H9 (cell line): ENCODE data around the gene DISC1. TPM values are rescaled to one million over a fixed set of nuclear protein-coding genes. Genes with fewer than 3 reads are reported as not detected.

ENCODE experiments used
- DNase-seq: peaks from one replicate; pipeline ENCODE4 v3.0.0-alpha.2; 2017
- H2AFZ ChIP-seq: one replicate; pipeline ENCODE4 v1.6.1; 2013; ENCODE audit warnings: mild to moderate bottlenecking, low read length, control low read depth, moderate library complexity
- H2AK5ac ChIP-seq: 2 replicates; pipeline ENCODE4 v1.6.1; 2013; ENCODE audit warnings: low read length, control low read depth, mixed read lengths; ENCODE audit not compliant: insufficient read length
- H2BK120ac ChIP-seq: one replicate; pipeline ENCODE4 v1.6.1; 2013; ENCODE audit warnings: low read depth, mild to moderate bottlenecking, low read length, control low read depth, inconsistent platforms; ENCODE audit not compliant: poor library complexity, severe bottlenecking
- H2BK12ac ChIP-seq: 2 replicates; pipeline ENCODE4 v1.6.1; 2013; ENCODE audit warnings: low read length, control low read depth, mixed read lengths, low read depth; ENCODE audit not compliant: insufficient read length
- H2BK15ac ChIP-seq: 2 replicates; pipeline ENCODE4 v1.6.1; 2013; ENCODE audit warnings: low read depth, low read length, control low read depth
- H2BK20ac ChIP-seq: one replicate; pipeline ENCODE4 v1.6.1; 2013; ENCODE audit warnings: low read depth, mild to moderate bottlenecking, low read length, control low read depth, inconsistent platforms; ENCODE audit not compliant: poor library complexity, severe bottlenecking
- H2BK5ac ChIP-seq: 2 replicates; pipeline ENCODE4 v1.6.1; 2013; ENCODE audit warnings: low read length, control low read depth, mixed read lengths; ENCODE audit not compliant: insufficient read length
- H3K14ac ChIP-seq: 2 replicates; pipeline ENCODE4 v1.6.1; 2013; ENCODE audit warnings: low read length, control low read depth; ENCODE audit not compliant: insufficient read depth
- H3K18ac ChIP-seq: 2 replicates; pipeline ENCODE4 v1.6.1; 2013; ENCODE audit warnings: low read depth, mild to moderate bottlenecking, mixed read lengths, low read length, control low read depth; ENCODE audit not compliant: insufficient read length
- H3K23ac ChIP-seq: 2 replicates; pipeline ENCODE4 v1.6.1; 2013; ENCODE audit warnings: low read length, control low read depth, mixed read lengths, low read depth; ENCODE audit not compliant: insufficient read length
- H3K23me2 ChIP-seq: 2 replicates; pipeline ENCODE4 v1.6.1; 2013; ENCODE audit warnings: low read depth, mild to moderate bottlenecking, mixed read lengths, low read length, control low read depth; ENCODE audit not compliant: insufficient read length, poor library complexity, severe bottlenecking
- H3K27ac ChIP-seq: 2 replicates; pipeline ENCODE4 v1.5.1; 2013; ENCODE audit warnings: low read length, control low read depth, mixed read lengths, low read depth; ENCODE audit not compliant: insufficient read length
- H3K27me3 ChIP-seq: 2 replicates; pipeline ENCODE4 v1.6.1; 2013; ENCODE audit warnings: low read length, control low read depth, inconsistent platforms; ENCODE audit not compliant: insufficient read depth
- H3K4ac ChIP-seq: 2 replicates; pipeline ENCODE4 v1.6.1; 2013; ENCODE audit warnings: low read depth, mild to moderate bottlenecking, control low read depth, inconsistent platforms, low read length, moderate library complexity
- H3K4me1 ChIP-seq: 2 replicates; pipeline ENCODE4 v1.6.1; 2013; ENCODE audit warnings: low read length, control low read depth, inconsistent platforms; ENCODE audit not compliant: insufficient read depth
- H3K4me2 ChIP-seq: 2 replicates; pipeline ENCODE4 v1.6.1; 2013; ENCODE audit warnings: low read length, control low read depth, mixed read lengths; ENCODE audit not compliant: insufficient read length, insufficient read depth
- H3K56ac ChIP-seq: 2 replicates; pipeline ENCODE4 v1.6.1; 2013; ENCODE audit warnings: low read depth, mild to moderate bottlenecking, mixed read lengths, low read length, control low read depth; ENCODE audit not compliant: insufficient read length
- H3K79me1 ChIP-seq: 2 replicates; pipeline ENCODE4 v1.6.1; 2013; ENCODE audit warnings: low read depth, mild to moderate bottlenecking, moderate library complexity, low read length, control low read depth, inconsistent platforms; ENCODE audit not compliant: insufficient read depth, poor library complexity, severe bottlenecking
- H3K79me2 ChIP-seq: 2 replicates; pipeline ENCODE4 v1.6.1; 2013; ENCODE audit warnings: low read length, control low read depth, inconsistent platforms; ENCODE audit not compliant: insufficient read depth
- H3K9ac ChIP-seq: 2 replicates; pipeline ENCODE4 v1.6.1; 2013; ENCODE audit warnings: low read length, control low read depth, mixed read lengths; ENCODE audit not compliant: insufficient read length; ENCODE audit errors: extremely low read depth
- H3K9me3 ChIP-seq: one replicate; pipeline ENCODE4 v1.6.1; 2013; ENCODE audit warnings: low read depth, low read length, inconsistent platforms; ENCODE audit not compliant: control insufficient read depth
- H3T11ph ChIP-seq: one replicate; pipeline ENCODE4 v1.6.1; 2013; ENCODE audit warnings: mild to moderate bottlenecking, low read length, control low read depth, inconsistent platforms
- H4K20me1 ChIP-seq: one replicate; pipeline ENCODE4 v1.6.1; 2013; ENCODE audit not compliant: control insufficient read depth, insufficient read length, insufficient read depth
- H4K5ac ChIP-seq: 2 replicates; pipeline ENCODE4 v1.6.1; 2013; ENCODE audit warnings: low read depth, mild to moderate bottlenecking, mixed read lengths, low read length, control low read depth; ENCODE audit not compliant: insufficient read length
- H4K8ac ChIP-seq: replicated peaks from 2 replicates; pipeline ENCODE4 v1.6.1; 2013; ENCODE audit warnings: low read length, control low read depth, mixed read lengths, low read depth; ENCODE audit not compliant: insufficient read length
- H4K91ac ChIP-seq: 2 replicates; pipeline ENCODE4 v1.6.1; 2013; ENCODE audit warnings: low read depth, mild to moderate bottlenecking, moderate library complexity, mixed read lengths, low read length, control low read depth; ENCODE audit not compliant: insufficient read length
- H3K27ac Mint-ChIP-seq, 3 experiments: 2 replicates in 2 of 3; 3 replicates in 1 of 3; pipeline ENCODE4 v1.8.0; 2020 to 2021; ENCODE audit warnings: mixed read lengths in 3 of 3, mild to moderate bottlenecking in 1 of 3, moderate library complexity in 1 of 3
- H3K27me3 Mint-ChIP-seq: 2 replicates; pipeline ENCODE4 v1.8.0; 2021; ENCODE audit warnings: low read depth, mild to moderate bottlenecking, moderate library complexity, mixed read lengths
- H3K36me3 Mint-ChIP-seq, 3 experiments: 2 replicates in 2 of 3; 3 replicates in 1 of 3; pipeline ENCODE4 v1.8.0; 2020 to 2021; ENCODE audit warnings: low read depth in 3 of 3, mixed read lengths in 3 of 3; ENCODE audit not compliant: insufficient read depth in 1 of 3
- H3K4me1 Mint-ChIP-seq, 2 experiments: 2 replicates each; pipeline ENCODE4 v1.8.0; 2020; ENCODE audit warnings: mixed read lengths in 2 of 2
- H3K4me3 Mint-ChIP-seq, 2 experiments: 2 replicates in 1 of 2; 3 replicates in 1 of 2; pipeline ENCODE4 v1.8.0; 2020 to 2021; ENCODE audit warnings: mild to moderate bottlenecking in 2 of 2, mixed read lengths in 2 of 2, moderate library complexity in 1 of 2
- H3K9me3 Mint-ChIP-seq, 2 experiments: 2 replicates in 1 of 2; 3 replicates in 1 of 2; pipeline ENCODE4 v1.8.0; 2020; ENCODE audit warnings: mild to moderate bottlenecking in 2 of 2, mixed read lengths in 2 of 2, moderate library complexity in 1 of 2
- CTCF ChIP-seq: fragments of 200-600 bp; sonication (generic); conservative IDR thresholded peaks from 3 replicates; pipeline ENCODE4 v1.8.0; 2021; ENCODE audit warnings: antibody characterized with exemption, mild to moderate bottlenecking
- WGBS: extraction: QIAGEN DNeasy Blood & Tissue Kit; methylation state at CpG from one replicate; pipeline ENCODE4 v1.1.7; 2013; ENCODE audit warnings: missing lambda C conversion rate, low lambda C conversion rate, mixed read lengths; ENCODE audit not compliant: insufficient read length; ENCODE audit errors: extremely low coverage; 5-methylcytosine and 5-hydroxymethylcytosine counted together
- total RNA-seq: library from RNA; stranded (reverse); gene quantifications from 2 replicates; pipeline ENCODE4 v1.2.1, GENCODE V29; 2021

Gene DISC1
- total RNA-seq, 1 experiment from 2014 or later, result 2.5 TPM

DNA sequence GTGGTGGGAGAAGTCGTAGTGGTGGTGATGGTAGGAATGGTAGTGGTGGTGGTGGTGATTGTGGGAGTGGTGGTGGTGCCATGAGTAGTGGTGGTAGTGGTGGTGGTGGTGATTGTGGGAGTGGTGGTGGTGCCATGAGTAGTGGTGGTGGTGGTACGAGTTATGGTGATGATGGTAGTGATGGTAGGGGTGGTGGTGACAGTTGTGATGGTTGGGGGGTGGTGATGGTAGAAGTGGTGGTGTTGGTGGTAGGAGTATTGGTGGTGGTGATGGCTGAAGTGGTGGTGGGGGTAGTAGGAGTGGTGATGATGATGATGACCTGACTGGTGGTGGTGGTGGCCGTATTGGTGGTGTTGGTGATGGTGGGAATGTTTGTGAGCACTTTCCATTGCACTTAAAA lies 107.1 kb downstream of the DISC1 start:
- Histone ChIP-seq H3K79me2 (no peaks in the 10 kb centered on the region; the same call in 1 of the 2 replicates), H2BK12ac (no peak overlapping the region), H4K91ac (no peak overlapping the region), H4K20me1 (no peaks in the 10 kb centered on the region), H3K18ac (no peak overlapping the region), H2AFZ (no peak overlapping the region), H3K4me1 (no peaks in the 10 kb centered on the region), H3K23ac (no peak overlapping the region), H4K5ac (no peak overlapping the region), H2BK120ac (no peak overlapping the region), H3K27me3 (no peaks in the 10 kb centered on the region), H3K9me3 (no peaks in the 10 kb centered on the region), H3K56ac (peak overlapping the region; percentile 3), H2BK15ac (no peak overlapping the region), H3K79me1 (no peaks in the 10 kb centered on the region), H3K4ac (no peak overlapping the region), H3K23me2 (no peaks in the 10 kb centered on the region), H3T11ph (no peak overlapping the region), H4K8ac (no peak overlapping the region), H3K9ac (no peak overlapping the region), H3K14ac (no peak overlapping the region), H2BK5ac (no peak overlapping the region), H2AK5ac (no peak overlapping the region), H2BK20ac (no peak overlapping the region), H3K27ac (no peak overlapping the region), H3K4me2 (no peak overlapping the region)
- H3K27me3 Mint-ChIP-seq, result peaks cover 1% of the 10 kb centered on the region; the same call in 1 of the 2 replicates
- H3K36me3 Mint-ChIP-seq, result peaks cover 0 to 4% (median 0%) of the 10 kb centered on the region in 3 experiments; a peak in 2 of 7 replicates
- no peak for TF ChIP-seq CTCF
- H3K4me3 Mint-ChIP-seq, result no peak overlapping the region
- H3K27ac Mint-ChIP-seq, result no peak overlapping the region
- no peak for DNase-seq
- no peaks in the 10 kb centered on the region for H3K4me1 Mint-ChIP-seq
- H3K9me3 Mint-ChIP-seq, result peaks cover 3 to 4% of the 10 kb centered on the region in 2 experiments; a peak in 3 of 5 replicates
- WGBS, result no CpG with 5 or more reads among the region's 3 CpGs
